PFSK-1 (cell line): ENCODE data around the gene CACNA1D.

Experiments
- REST ChIP-seq, 2 experiments: IDR thresholded peaks; 2 replicates each; pipeline versions ENCODE4 v1.6.1 to v1.8.0; 2011 to 2012; ENCODE audit warnings: low read depth in 2 of 2, low read length in 2 of 2, control low read depth in 1 of 2, inconsistent platforms in 1 of 2, mild to moderate bottlenecking in 1 of 2, moderate library complexity in 1 of 2; ENCODE audit not compliant: insufficient read depth in 1 of 2
- TAF1 ChIP-seq: IDR thresholded peaks from 2 replicates; pipeline ENCODE4 v1.6.1; 2012; ENCODE audit warnings: low read length, control low read depth, borderline replicate concordance; ENCODE audit not compliant: insufficient read depth

- TF ChIP-seq TAF1 = no peak
- no peak for TF ChIP-seq REST (IDR thresholded peaks at IDR 0.05; ENCODE audit: insufficient read depth in 1 of 2, low read depth in 2 of 2, low read length in 2 of 2)
Measured at GRCh38 chr3:53503195-53503594, 8.8 kb downstream of the CACNA1D start.
